H7 (cell line): ENCODE results near the gene EXOC4. TPM values are rescaled to one million over a fixed set of nuclear protein-coding genes. Genes with fewer than 3 reads are reported as not detected.

Source experiments
- DNase-seq: peaks from one replicate; pipeline ENCODE4 v3.0.0; 2012
- H3K27me3 ChIP-seq: 2 replicates; pipeline ENCODE4 v1.6.0; 2011; ENCODE audit warnings: mild to moderate bottlenecking, low read length; ENCODE audit not compliant: control insufficient read depth, insufficient read depth
- H3K36me3 ChIP-seq: replicated peaks from 2 replicates; pipeline ENCODE4 v1.5.1; 2011; ENCODE audit warnings: low read length; ENCODE audit not compliant: control insufficient read depth, insufficient read depth
- H3K4me3 ChIP-seq: 2 replicates; pipeline ENCODE4 v1.5.1; 2011; ENCODE audit warnings: low read depth, mild to moderate bottlenecking, control low read depth, low read length, moderate library complexity; ENCODE audit not compliant: insufficient read depth
- total RNA-seq: library from RNA; depleted of rRNA; stranded (reverse); fragments of >200 nt; shearing (Covaris generic); gene quantifications from 2 replicates; pipeline ENCODE4 v1.2.3, GENCODE V29; 2014

EXOC4 gene
- total RNA-seq, 1 experiment from 2014 or later = 44.8 TPM

DNA sequence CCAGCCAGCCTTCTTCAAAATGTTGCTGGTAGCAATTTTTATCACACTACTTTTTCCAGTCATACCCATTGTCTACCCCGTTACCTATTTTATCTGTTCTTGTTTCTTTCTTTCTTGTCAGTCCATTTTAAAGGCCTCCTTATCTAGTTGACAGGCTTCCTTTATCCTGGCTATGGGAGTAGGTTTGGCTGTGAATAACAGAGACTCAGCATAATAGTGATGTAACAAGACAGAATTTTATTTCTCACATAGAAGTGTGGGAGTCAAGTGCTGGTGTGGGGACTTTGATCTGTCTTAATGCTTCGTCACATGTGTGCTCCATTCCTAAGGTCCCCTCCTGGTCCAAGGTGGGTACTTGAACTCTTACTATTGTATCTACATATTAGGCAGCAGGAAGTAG is 283.6 kb downstream of the EXOC4 start:
- Histone ChIP-seq H3K36me3 (no peaks in the 10 kb centered on the region), H3K4me3 (no peak overlapping the region), H3K27me3 (no peaks in the 10 kb centered on the region)
- DNase-seq = no peak

DNA sequence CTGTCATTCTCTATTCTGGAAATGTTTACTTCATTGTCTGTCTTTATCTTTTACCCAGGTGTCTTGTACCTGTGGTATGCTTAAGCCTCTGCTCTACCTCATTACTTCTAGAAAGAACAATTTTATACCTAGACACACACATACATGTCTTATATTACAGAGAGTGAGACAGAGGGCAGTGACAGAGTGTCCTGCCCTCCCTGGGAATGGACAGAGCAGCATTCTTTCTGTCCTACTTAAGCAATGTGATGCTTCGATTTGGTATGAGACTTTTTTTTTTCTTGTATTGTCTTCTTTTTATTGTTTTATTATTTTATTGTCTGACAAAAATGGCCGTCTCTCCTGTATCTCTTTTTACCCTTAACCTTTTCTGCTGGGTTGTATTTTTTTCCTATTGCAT is 286.1 kb downstream of the EXOC4 start:
- H3K36me3 ChIP-seq = no peaks in the 10 kb centered on the region
- H3K27me3 ChIP-seq = no peaks in the 10 kb centered on the region
- H3K4me3 ChIP-seq = no peak overlapping the region
- no peak for DNase-seq

DNA sequence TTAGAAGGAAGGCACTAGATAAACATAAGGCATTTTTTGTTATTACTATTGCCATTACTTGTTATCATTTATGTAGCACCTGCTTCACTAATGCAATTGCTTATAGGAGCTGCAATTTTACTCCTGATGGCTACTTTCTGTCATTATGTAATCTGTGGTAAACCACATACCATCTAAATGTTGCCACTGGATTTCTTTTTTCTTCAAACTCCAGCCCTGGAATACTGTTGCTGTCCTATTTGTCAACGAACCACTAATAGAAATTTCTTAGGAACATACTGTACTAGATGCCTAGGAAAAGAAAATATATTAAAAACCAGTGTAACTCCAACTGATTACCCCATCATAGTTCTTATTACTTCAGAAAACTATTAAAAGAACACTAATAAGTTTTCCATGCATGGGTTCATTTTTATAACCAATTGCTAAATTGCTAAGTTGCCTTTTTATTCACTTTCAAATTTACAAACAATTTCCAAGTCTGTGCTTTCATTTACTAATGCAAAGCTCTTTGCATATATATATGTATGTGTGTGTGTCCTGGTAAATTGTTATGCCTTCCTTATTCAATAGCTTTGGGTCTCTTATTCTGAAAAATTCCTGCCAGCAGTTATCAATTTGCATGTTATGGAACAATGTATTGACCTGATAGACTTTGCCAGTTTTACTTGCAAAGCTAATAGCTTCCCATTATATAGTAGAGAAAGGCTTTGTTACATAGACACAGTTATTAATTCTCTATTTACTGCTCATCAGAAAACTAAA is 287.4 kb downstream of the EXOC4 start:
- Histone ChIP-seq H3K36me3 (no peaks in the 10 kb centered on the region), H3K27me3 (no peaks in the 10 kb centered on the region), H3K4me3 (no peak overlapping the region)
- no peak for DNase-seq

DNA sequence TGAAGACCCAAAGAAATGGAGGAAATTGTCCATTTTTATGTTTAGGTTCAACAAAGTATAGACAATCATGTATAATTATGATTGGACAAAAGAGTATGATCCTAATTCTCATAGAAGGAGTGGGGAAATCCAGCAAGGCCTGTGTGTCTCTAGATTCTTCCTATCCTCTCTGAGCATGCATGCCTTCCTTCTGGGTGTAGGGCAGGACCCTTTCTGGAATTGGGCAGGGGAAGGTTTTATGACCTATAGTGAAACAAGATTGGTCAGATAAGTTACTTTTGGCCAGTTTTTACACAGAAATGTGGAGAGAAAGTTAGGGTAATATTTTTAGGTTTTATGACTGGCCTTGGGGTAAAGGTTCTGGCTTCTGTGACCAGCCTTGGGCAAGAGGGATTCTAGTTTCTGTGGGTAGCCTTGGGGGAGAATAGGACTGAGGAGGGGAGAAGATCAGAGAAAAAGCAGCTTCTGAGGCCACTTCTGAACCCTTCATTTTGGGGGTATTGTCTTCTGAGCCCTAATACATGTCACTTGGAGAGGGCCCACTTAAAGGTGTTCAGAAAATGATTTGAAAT is 289.4 kb downstream of the EXOC4 start:
- no peak for DNase-seq
- no peaks in the 10 kb centered on the region for H3K36me3 ChIP-seq
- H3K27me3 ChIP-seq = no peaks in the 10 kb centered on the region
- H3K4me3 ChIP-seq = no peak overlapping the region

DNA sequence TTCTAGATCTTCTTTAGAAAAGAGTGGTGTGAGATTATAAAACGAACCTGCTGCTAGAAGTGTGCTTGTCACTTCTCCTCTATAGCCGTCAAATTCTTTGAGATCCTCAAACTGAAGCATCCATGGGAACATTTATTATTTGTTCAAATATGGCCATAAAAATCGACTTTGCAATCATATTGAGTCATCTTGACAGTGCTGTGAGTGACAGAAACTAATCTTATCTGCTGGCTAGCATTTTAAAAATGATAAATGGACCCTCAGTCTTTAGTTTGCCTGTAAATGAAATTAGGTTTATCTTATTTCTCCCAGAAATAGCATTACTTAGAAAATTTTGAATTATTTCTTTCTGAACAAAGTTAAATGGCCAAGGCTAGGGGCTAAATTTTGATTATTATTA is 290.8 kb downstream of the EXOC4 start:
- no peaks in the 10 kb centered on the region for H3K27me3 ChIP-seq
- no peaks in the 10 kb centered on the region for H3K36me3 ChIP-seq
- DNase-seq = no peak
- no peak overlapping the region for H3K4me3 ChIP-seq

DNA sequence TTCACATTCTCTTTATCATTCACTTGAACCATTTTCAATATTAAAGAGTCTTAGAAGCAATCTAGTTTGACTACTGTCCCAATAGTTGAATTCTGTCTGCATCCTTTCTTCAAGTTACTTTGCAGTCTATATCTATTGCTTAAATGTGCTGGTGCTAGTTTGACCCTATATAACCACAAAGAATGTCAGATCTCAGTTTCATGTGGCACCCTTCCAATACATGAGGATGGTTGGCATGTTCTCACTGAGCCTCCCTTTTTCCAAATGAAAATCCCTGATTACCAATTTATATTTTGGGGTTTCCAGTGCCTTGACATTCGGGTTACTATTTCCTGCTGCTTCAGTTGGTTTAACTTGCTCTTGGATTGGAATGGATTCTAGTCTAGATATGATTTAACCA is 292.7 kb downstream of the EXOC4 start:
- Histone ChIP-seq H3K27me3 (no peaks in the 10 kb centered on the region), H3K4me3 (no peak overlapping the region), H3K36me3 (no peaks in the 10 kb centered on the region)
- no peak for DNase-seq

DNA sequence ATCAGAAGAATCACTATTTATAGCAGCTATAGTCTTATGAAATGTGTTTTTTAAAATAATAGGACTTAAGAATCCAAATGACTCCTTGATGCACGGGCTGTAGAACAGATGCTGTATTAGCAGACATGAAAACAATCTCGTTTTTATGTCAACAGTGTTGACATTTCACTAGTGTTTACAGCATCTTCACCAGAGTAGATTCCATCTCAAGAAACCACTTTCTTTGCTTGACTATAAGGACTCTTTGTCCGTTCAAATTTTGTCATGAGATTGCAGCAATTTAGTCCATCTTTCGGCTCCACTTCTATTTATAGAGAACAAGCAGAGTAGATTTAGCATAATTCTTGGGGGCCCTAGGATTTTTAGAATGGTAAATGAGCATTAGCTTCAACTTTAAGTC is 295.1 kb downstream of the EXOC4 start:
- Histone ChIP-seq H3K27me3 (no peaks in the 10 kb centered on the region), H3K36me3 (no peaks in the 10 kb centered on the region), H3K4me3 (no peak overlapping the region)
- no peak for DNase-seq

DNA sequence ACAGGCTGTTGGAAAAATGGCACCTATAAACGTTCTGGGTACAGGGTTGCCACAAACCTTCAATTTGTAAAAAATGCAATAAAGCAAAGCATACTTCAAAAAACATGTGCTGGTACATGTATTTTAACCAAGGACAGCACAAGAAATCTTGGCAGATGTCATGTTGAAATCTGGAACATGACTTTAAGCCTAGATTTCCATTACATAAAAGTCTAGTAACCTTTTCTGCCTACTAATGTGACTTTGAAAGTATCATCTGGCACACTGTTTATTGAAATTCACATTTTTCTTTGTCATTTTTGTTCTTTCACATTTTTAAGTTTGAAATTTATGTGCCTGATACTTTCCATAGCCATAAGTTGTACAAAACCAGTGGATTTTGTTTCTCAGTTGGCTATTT is 296.8 kb downstream of the EXOC4 start:
- no peaks in the 10 kb centered on the region for H3K36me3 ChIP-seq
- no peaks in the 10 kb centered on the region for H3K27me3 ChIP-seq
- no peak overlapping the region for H3K4me3 ChIP-seq
- no peak for DNase-seq

DNA sequence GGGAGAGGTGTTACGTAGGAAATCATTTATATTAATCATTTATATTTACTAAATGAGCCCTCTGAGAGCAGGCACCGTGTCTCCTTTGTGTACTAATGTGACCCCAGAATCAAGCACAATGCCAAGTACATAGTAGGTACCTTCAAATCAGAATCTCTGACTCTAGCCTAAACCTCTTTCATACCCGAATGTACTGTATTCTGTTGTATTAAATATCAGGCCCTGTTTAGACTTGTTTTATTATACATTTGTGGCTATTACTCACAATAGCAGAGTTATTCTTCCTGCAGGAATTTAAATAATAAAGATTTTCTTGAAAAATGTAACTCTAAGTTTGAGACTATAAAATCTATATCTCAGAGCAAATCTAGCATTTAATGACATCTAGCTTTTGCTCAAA is 297.3 kb downstream of the EXOC4 start:
- Histone ChIP-seq H3K36me3 (no peaks in the 10 kb centered on the region), H3K4me3 (no peak overlapping the region), H3K27me3 (no peaks in the 10 kb centered on the region)
- DNase-seq = no peak

DNA sequence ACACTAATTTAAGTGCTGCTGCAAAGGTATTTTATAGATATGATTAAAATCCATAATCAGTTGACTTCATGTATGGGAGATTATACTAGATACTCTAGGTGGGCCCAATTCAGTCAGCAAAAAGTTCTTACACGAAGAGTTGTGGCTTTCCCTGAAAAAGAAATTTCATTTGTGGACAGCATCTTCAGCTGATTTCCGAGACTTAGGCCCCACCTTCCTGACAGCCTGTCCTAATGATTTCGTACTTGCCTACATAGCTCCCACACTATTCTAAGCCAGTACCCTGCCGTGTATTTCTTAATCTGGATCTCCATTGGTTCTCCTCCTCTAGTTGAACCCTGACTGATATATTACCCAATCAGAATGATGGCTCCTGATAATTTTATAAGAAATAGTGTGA is 297.9 kb downstream of the EXOC4 start:
- H3K27me3 ChIP-seq = no peaks in the 10 kb centered on the region
- H3K36me3 ChIP-seq = no peaks in the 10 kb centered on the region
- H3K4me3 ChIP-seq = no peak overlapping the region
- no peak for DNase-seq

DNA sequence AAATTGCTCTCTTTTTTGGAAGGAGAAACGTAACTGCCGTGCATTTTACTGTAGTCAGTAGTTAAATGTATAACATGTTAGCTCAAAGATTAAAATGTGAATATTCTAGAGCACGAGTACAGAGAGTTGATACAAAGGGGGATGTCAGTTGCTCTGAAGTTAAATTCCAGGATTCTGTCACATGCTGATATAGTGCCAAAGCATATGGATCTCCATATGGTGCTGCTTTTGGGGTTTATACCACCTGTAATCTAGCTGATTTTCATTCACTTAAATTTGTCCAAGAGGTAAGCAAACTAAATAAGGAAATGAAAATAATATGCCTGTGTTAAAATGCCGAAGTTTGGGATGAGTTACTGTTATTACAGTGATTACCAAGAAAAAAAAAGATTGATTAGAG is 298.6 kb downstream of the EXOC4 start:
- H3K4me3 ChIP-seq = no peak overlapping the region
- no peak for DNase-seq
- no peaks in the 10 kb centered on the region for H3K27me3 ChIP-seq
- H3K36me3 ChIP-seq = no peaks in the 10 kb centered on the region

DNA sequence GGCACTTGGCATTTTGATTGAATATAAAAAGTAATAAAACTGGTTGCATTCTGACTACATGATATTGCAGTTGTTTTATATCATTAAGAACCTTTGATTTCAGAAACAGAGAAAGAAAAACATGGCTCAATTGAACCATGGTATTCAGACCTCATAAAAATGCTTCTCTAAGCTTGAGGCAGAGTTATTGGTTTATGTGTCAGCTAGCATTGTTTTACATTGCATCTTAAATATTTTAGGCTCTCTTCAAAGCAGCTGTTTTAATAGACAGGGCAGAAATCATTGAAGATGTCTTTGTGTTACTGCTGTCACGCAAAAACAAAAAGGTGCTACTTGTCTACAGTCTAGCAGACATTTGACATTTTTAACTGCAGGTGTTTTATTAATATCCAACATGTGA is 299.2 kb downstream of the EXOC4 start:
- no peaks in the 10 kb centered on the region for H3K36me3 ChIP-seq
- no peak overlapping the region for H3K4me3 ChIP-seq
- no peak for DNase-seq
- H3K27me3 ChIP-seq = no peaks in the 10 kb centered on the region

DNA sequence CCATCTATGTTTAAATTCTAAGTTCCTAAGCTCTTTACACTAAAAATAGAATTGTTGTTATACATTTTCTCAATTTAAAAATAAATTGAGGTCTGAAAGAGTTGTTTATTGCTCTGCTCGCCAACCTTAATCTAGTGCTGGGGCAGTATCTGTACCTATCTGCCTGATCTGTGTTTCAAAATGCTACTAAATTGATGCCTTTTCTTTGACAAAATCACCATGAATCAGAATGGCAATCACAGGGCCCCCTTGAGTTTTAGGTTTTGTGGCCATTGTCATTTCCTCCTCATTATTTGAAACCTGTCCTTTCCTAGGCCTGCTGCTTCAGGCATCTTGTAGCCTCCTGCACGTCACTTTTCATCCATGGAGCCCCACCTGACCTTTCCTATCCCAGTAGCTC is 301.5 kb downstream of the EXOC4 start:
- no peak for DNase-seq
- no peaks in the 10 kb centered on the region for H3K36me3 ChIP-seq
- no peaks in the 10 kb centered on the region for H3K27me3 ChIP-seq
- no peak overlapping the region for H3K4me3 ChIP-seq

DNA sequence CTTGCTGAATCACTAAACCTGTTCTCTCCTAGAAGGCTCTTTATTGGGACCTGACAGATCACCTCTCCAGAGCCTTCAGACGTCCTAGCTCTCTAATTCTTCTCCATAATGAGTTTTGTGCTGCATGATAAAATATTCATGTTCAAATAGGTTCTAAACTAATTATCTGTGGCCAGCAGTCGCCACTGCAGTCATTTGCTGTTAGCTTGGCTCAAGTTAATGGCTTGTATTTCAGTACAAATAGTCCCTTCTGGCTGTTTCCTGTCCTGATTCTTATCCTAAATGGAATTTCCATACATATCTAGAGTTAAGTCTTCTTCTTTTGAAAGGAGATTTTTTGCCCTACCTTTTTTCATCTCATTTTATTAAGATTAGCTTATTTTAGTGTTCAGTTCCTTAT is 303.2 kb downstream of the EXOC4 start:
- Histone ChIP-seq H3K36me3 (no peaks in the 10 kb centered on the region), H3K27me3 (no peaks in the 10 kb centered on the region), H3K4me3 (no peak overlapping the region)
- DNase-seq = no peak

DNA sequence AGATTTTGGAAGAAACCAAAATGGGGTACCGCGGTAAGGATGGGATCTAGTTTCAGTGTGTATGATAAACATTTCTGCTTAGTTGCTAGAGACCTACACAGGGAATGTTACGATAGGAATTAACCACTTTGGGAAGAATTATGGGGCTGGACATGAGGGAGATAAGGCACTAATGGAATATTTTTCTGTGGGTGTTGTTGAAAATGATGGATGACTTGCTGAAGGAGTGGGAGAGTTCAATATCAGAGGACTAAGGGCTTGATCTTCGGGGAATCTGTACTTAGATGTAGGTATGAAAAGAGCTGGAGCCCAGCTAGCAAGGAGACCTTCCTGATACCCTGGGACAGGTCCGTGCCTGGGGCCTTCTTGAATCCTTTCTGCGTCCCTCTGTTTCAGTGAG is 303.7 kb downstream of the EXOC4 start:
- Histone ChIP-seq H3K27me3 (no peaks in the 10 kb centered on the region), H3K4me3 (no peak overlapping the region), H3K36me3 (no peaks in the 10 kb centered on the region)
- DNase-seq = no peak

DNA sequence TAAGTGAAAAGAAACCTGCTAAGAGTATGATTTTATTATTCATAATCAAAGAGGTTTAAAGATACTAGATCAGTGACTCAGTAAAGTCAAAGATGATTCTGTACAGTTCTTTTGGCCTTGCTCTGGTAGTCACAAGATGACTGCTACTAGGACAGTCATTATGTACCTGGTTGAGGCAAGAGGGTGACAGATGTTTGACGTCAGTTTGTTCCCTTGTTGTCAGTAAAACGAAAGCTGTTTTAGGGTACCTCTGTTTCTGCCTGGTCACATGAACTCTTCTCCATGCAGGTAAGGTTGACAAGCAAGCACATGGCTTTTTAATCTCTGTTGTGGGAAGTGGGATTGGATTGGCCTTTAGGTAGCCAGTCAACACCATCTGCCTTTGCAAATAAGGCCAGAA is 308.0 kb downstream of the EXOC4 start:
- Histone ChIP-seq H3K27me3 (no peaks in the 10 kb centered on the region), H3K36me3 (no peaks in the 10 kb centered on the region), H3K4me3 (no peak overlapping the region)
- no peak for DNase-seq
